ENCODE measurements around the gene HAO2.
"Not testable (repeated sequence)": the region's sequence is repeated elsewhere in the genome, so short reads cannot be mapped to it uniquely, and the experiment has no call there.

HAO2 gene

DNA sequence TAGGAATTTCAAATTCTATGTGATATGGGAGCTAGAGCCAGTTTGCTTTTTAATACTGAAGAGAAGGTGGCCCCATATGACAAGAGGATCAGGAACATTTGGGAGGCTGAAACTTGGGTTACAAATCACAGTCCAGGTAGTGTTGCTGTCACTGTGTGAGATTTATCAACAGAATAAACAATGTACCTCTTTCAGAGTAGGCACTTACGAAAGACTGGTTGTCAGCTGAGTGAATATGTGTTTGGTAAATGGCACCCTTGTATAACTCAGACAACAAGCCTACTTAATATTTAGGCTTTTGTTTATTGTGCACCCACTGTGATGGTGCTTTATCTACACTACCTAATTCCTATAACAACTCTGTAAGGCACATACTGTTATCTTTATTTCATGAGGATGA is 7.4 kb upstream of the HAO2 start:
- no peaks in the 10 kb centered on the region for H3K9me3 Mint-ChIP-seq
- H3K36me3 Mint-ChIP-seq (ENCODE audit: low read depth): no peaks in the 10 kb centered on the region
- H3K27ac Mint-ChIP-seq: no peak overlapping the region
- H3K4me1 Mint-ChIP-seq (ENCODE audit: low read depth): no peaks in the 10 kb centered on the region
- peaks cover 2% of the 10 kb centered on the region for H3K27me3 Mint-ChIP-seq
- H3K4me3 Mint-ChIP-seq: no peak overlapping the region
- intact Hi-C loops (cut with micrococcal nuclease): loop anchor here (10.0 kb wide), 1 partner anchor 1206 kb away; no protein-coding TSS in a partner anchor

DNA sequence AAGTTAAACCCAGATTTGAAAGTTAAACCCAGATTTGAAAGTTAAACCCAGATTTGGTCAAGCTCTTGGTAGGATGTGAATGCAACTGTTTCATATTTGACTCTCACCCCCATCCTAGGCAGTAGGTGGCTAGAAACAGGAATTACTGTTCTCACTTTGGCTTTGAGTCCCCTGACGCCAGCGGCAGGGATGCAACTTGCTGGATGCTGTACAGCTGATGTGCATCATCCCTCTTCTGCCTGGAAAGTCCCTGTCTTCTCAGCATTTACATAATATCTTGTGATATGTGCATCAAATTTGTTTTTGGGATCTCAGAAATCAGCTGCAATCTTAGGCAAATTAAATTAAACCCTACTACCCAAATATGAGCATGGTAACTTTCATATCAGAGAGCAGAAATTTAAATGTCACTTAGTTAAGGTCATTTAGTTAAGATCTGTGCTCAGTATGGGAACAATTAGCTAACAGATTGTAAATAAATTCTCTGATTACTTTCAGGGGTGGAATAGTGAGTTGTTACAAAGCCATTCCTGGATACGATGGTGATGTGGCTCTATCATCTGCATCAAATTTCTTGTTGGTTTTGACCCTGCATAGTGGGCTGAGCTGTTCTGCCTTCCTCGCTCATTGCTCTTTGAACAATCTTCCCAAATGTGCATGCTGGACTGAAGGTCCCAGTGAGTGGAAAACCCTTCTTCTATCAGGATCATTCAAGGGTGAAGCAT is 6.8 kb upstream of the HAO2 start:
- peaks cover 2% of the 10 kb centered on the region for H3K27me3 Mint-ChIP-seq
- no peaks in the 10 kb centered on the region for H3K36me3 Mint-ChIP-seq (ENCODE audit: low read depth)
- H3K9me3 Mint-ChIP-seq: no peaks in the 10 kb centered on the region
- H3K4me1 Mint-ChIP-seq (ENCODE audit: low read depth): no peaks in the 10 kb centered on the region
- intact Hi-C loops (cut with micrococcal nuclease): loop anchor here (10.0 kb wide), 1 partner anchor 1207 kb away; no protein-coding TSS in a partner anchor
- no peak overlapping the region for H3K4me3 Mint-ChIP-seq
- H3K27ac Mint-ChIP-seq: no peak overlapping the region

DNA sequence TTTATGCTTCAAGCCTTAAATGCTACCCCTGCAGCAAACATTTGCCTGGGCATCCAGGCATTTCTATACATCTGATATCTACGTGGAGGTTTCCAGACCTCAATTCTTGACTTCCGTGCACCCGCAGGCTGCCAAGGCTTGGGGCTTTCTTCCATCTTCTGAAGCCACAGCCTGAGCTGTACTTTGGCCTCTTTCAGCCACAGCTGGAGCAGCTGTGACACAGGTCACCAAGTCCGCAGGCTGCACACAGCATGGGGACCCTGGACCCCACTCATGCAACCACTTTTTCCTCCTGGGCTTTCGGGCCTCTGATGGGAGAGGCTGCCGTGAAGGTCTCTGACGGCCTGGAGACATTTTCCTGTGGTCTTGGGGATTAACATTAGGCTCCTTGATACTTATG is 5.4 kb upstream of the HAO2 start:
- intact Hi-C loops (cut with micrococcal nuclease): loop anchor here (10.0 kb wide), 1 partner anchor 1208 kb away; no protein-coding TSS in a partner anchor
- Mint-ChIP-seq H3K4me1 (ENCODE audit: low read depth) (no peaks in the 10 kb centered on the region), H3K9me3 (no peaks in the 10 kb centered on the region), H3K27ac (no peak overlapping the region), H3K36me3 (ENCODE audit: low read depth) (no peaks in the 10 kb centered on the region), H3K27me3 (peaks cover 2% of the 10 kb centered on the region), H3K4me3 (no peak overlapping the region)

DNA sequence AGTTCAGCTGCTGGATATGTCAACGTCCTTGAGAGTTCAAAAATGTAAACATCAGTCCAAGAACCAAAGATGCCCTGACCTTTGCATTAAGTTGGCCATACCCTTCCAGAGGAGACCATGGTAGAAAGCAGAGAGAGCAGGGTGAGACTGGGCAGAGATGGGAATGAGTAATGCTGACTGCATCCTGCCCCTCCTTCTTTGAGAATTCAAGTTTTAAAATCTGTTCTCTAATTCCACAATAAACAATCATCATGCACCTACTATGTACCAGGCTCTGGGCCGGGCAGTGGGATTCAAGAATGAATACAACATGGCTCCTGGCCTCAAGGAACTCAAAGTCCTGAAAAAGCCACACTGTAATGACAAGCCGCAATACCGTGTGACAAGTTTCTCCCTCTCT is 3.9 kb upstream of the HAO2 start:
- Mint-ChIP-seq H3K27ac (no peak overlapping the region), H3K27me3 (peaks cover 2% of the 10 kb centered on the region), H3K4me1 (ENCODE audit: low read depth) (no peaks in the 10 kb centered on the region), H3K4me3 (no peak overlapping the region), H3K36me3 (ENCODE audit: low read depth) (no peaks in the 10 kb centered on the region), H3K9me3 (no peaks in the 10 kb centered on the region)
- intact Hi-C loops (cut with micrococcal nuclease): loop anchor here (10.0 kb wide), 1 partner anchor 1210 kb away; no protein-coding TSS in a partner anchor

DNA sequence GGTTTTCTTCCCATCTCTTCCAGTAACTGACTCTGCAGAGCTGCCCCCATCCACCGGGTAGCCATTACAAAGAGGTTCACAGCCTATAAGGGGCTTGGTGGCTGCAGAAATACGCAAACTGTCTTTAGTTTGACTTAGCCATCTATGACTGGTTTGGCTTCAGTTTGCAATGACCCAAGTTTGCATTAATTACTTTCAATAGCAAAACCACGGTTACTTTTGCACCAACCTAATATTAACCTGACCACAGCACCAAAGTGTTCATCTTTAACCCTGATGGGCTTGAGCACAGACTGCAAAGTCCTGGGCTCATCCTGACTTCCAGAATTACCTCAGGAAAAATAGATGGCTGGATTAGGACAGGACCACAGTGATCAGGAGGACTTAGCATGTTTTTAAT is 2.2 kb upstream of the HAO2 start:
- intact Hi-C loops (cut with micrococcal nuclease): loop anchor here (10.0 kb wide), 1 partner anchor 1212 kb away; no protein-coding TSS in a partner anchor
- H3K9me3 Mint-ChIP-seq: no peaks in the 10 kb centered on the region
- no peak overlapping the region for H3K4me3 Mint-ChIP-seq
- H3K36me3 Mint-ChIP-seq (ENCODE audit: low read depth): no peaks in the 10 kb centered on the region
- H3K27me3 Mint-ChIP-seq: no peaks in the 10 kb centered on the region
- H3K4me1 Mint-ChIP-seq (ENCODE audit: low read depth): no peaks in the 10 kb centered on the region
- no peak overlapping the region for H3K27ac Mint-ChIP-seq

DNA sequence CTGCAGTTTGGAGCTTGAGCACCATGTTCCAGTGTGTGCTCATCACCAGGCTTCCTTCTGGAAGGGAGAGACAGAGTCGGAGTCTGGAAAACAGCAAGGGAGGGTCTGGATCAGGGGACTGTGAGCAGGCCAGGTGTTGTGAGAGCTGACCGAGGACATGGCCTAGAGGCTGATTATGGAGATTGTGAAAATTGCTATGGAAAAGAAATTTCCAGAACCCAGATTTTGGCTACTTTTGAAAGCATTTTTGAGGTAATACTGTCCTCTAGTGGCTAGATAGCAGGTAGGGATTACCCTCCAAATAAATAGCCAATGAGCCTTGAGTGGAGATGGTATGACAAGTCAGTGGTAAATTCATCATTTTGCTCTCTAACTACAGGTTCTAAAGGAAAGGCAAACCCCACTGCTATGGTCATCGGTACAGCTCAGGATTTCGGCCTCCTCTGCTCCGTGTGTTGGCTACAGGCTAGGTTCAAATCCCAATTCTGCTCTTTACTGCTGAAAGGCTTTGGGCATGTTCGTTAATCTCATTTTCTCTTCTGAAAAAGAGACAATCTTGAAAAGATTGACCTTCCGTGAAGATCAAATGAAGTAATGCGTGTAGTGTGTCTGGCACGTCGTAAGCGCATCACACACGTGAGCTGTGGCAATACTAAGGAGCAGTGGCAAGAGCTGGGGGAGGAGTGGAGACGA is 1.0 kb upstream of the HAO2 start:
- Mint-ChIP-seq H3K4me1 (ENCODE audit: low read depth) (no peaks in the 10 kb centered on the region), H3K27ac (no peak overlapping the region)

DNA sequence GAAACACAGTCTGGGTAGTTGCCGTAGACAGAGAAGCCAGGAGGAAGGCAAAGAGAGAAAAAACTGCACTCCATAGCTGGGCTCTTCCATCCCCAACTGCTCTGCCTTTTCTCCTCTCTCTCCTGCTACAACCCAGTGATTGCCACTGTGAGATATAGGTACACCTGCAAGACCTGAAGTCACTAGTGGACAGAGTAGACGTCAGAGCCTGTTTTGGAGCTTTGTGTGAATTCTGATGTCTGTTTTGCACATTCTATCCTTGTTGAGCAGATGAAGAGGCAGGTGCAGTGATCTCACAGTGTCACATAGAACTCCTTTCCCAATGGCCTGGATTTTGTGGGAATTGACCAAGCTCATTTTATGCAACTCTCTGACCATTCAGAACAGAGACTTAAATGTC is 2.2 kb downstream of the HAO2 start:
- intact Hi-C loops (cut with micrococcal nuclease): no loop called here
- no peaks in the 10 kb centered on the region for H3K36me3 Mint-ChIP-seq (ENCODE audit: low read depth)
- no peaks in the 10 kb centered on the region for H3K4me1 Mint-ChIP-seq (ENCODE audit: low read depth)
- H3K9me3 Mint-ChIP-seq: no peaks in the 10 kb centered on the region
- H3K27me3 Mint-ChIP-seq: peaks cover 3% of the 10 kb centered on the region
- no peak overlapping the region for H3K4me3 Mint-ChIP-seq
- H3K27ac Mint-ChIP-seq: no peak overlapping the region

More for the DNA sequence above, 1.0 kb upstream of the HAO2 start:
- intact Hi-C loops (cut with micrococcal nuclease): loop anchor here (1.0 to 10.0 kb wide), 2 partner anchors 92 to 1213 kb away; no protein-coding TSS in a partner anchor
- Mint-ChIP-seq H3K27me3 (no peaks in the 10 kb centered on the region), H3K4me3 (no peak overlapping the region), H3K9me3 (no peaks in the 10 kb centered on the region), H3K36me3 (ENCODE audit: low read depth) (no peaks in the 10 kb centered on the region)

DNA sequence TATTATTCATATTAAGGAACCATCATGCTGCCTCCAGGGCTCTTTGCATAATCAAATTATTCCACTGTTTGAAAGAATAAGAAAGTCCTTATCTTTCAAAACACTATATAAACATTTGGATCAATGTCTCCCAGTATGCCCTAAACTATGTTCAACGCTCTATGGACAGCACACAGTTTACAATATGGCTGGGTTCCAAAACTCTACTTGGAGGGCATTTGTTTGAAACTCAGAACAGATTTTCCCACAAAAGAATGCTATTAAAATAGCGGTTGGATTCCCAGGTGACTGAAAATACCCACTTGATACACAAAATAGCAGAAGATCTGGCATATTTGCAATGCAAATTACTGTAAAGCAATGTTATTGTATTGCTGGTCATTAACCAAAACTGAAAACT is 3.2 kb downstream of the HAO2 start:
- Mint-ChIP-seq H3K4me3 (no peak overlapping the region), H3K4me1 (ENCODE audit: low read depth) (no peaks in the 10 kb centered on the region), H3K36me3 (ENCODE audit: low read depth) (no peaks in the 10 kb centered on the region), H3K27ac (no peak overlapping the region), H3K27me3 (peaks cover 3% of the 10 kb centered on the region), H3K9me3 (no peaks in the 10 kb centered on the region)
- intact Hi-C loops (cut with micrococcal nuclease): no loop called here

DNA sequence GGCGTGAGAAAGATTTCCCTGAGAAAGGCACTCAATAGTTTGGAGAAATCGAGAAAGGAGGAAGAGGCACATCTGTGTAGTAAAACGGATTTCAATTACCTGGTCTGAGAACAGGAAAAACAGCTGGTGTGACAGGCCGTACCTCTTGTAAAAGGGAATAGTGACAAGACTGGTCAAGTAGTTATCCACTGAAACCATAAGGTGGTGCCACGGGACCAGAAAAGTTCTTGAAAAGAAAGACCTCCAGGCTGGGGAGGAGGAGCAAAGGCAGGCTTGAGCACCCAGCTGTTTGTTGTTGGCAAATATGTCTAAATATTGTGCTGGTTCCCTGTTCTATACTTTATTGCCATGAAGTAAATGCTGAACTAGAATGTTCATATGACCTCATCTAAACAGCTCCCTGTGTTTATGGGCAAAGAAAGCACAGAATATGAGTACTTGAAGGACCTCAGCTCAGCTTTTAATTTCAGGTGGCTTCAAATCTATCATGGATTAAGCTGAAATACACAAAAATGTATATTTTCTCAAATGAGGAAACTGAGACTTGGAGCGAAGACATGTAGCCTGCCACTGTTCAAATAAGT is 4.0 kb downstream of the HAO2 start:
- peaks cover 3% of the 10 kb centered on the region for H3K27me3 Mint-ChIP-seq
- no peaks in the 10 kb centered on the region for H3K36me3 Mint-ChIP-seq (ENCODE audit: low read depth)
- intact Hi-C loops (cut with micrococcal nuclease): no loop called here
- H3K4me3 Mint-ChIP-seq: no peak overlapping the region
- H3K27ac Mint-ChIP-seq: no peak overlapping the region
- H3K4me1 Mint-ChIP-seq (ENCODE audit: low read depth): no peaks in the 10 kb centered on the region
- H3K9me3 Mint-ChIP-seq: no peaks in the 10 kb centered on the region

DNA sequence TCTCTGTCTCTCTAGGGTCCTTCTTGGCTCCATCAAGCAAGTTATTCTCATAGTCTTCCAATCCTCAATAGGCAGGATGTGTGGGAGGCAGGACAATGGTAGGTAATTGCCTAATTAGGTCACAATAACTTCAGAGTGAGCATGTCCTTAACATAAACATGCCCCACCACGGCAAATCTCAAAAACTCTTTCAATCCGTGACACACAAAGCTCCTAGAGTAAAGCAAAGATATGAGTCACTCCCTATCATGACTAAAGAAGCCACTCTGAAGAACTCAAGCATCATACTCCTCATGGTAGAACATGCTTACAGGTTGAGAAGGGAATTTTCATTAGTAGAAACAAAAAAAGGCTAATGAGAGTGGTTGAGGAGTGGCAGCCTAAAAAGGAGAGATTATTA is 4.9 kb downstream of the HAO2 start:
- Mint-ChIP-seq H3K4me1 (ENCODE audit: low read depth) (no peaks in the 10 kb centered on the region), H3K9me3 (no peaks in the 10 kb centered on the region), H3K27ac (no peak overlapping the region), H3K36me3 (ENCODE audit: low read depth) (no peaks in the 10 kb centered on the region), H3K4me3 (no peak overlapping the region), H3K27me3 (peaks cover 3% of the 10 kb centered on the region)
- intact Hi-C loops (cut with micrococcal nuclease): no loop called here

DNA sequence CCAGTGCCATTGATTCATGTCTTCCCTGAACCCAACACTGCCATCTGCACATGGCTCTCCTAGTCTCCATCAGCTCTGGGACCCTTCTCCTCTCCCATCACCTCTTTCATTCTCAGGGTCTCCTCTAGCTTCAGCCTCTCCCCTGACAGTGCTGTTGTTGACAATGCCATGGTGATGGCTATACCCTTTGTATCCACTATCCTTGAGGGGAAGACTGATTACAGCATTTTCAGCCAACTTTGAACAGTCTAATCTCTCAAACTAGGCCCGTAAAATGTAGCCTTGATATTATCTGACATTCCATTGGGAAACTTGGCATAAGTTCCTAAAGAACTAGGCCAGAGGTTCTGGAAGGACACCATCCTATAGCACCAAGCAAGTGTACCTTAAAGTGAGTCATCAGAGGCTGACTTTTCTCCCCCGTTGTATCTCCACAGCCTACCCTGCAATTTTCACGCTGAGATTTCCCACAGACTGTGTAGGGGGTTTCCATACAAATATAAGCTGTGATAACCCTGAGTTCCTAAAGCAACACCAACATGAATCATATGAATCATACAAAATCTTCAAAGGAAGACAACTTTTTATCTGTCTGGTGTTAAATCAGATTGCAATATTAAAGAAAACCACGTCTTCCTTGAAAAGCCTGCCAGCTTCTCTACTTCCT is 5.8 kb downstream of the HAO2 start:
- intact Hi-C loops (cut with micrococcal nuclease): no loop called here
- H3K27me3 Mint-ChIP-seq: peaks cover 3% of the 10 kb centered on the region
- no peaks in the 10 kb centered on the region for H3K4me1 Mint-ChIP-seq (ENCODE audit: low read depth)

DNA sequence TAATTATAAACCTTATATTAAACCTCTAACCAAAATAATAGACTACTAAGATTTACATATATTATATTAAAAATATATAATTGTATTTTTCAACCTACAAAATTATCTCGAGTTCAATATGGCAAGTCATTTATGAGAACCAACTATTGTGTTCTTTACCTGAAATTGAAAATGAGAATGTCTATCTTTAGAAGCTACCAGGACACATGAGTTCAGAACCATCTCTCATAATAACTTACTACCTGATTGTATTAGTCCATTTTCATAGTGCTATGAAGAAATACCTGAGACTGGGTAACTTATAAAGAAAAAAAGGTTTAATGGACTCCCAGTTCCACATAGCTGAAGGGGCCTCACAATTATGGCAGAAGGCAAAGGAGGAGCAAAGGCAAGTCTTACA is 6.8 kb downstream of the HAO2 start:
- Mint-ChIP-seq H3K4me1 (ENCODE audit: low read depth) (no peaks in the 10 kb centered on the region), H3K9me3 (no peaks in the 10 kb centered on the region), H3K27me3 (peaks cover 3% of the 10 kb centered on the region), H3K27ac (no peak overlapping the region), H3K4me3 (no peak overlapping the region), H3K36me3 (ENCODE audit: low read depth) (no peaks in the 10 kb centered on the region)
- intact Hi-C loops (cut with micrococcal nuclease): no loop called here

More for the DNA sequence above, 5.8 kb downstream of the HAO2 start:
- no peak overlapping the region for H3K27ac Mint-ChIP-seq
- H3K9me3 Mint-ChIP-seq: no peaks in the 10 kb centered on the region
- H3K4me3 Mint-ChIP-seq: no peak overlapping the region
- H3K36me3 Mint-ChIP-seq (ENCODE audit: low read depth): no peaks in the 10 kb centered on the region

DNA sequence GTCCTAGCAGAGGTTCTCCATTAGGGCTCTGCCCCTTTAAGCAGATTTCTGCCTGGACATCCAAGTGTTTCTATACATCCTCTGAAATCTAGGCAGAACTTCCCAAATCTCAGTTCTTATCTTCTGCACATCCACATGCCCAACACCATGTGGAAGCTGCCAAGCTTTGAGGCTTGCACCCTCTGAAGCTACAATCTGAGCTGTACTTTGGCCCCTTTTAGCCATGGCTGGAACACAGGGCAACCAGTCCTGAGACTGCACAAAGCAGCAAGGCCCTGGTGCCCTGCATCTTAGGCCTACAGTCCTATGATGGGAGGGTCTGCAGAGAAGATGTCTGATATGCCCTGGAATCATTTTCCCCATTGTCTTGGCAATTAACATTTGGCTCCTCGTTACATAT is 8.0 kb downstream of the HAO2 start:
- Mint-ChIP-seq H3K4me3 (no peak overlapping the region), H3K36me3 (ENCODE audit: low read depth) (no peaks in the 10 kb centered on the region), H3K9me3 (no peaks in the 10 kb centered on the region), H3K4me1 (ENCODE audit: low read depth) (no peaks in the 10 kb centered on the region), H3K27ac (no peak overlapping the region), H3K27me3 (peaks cover 3% of the 10 kb centered on the region)
- intact Hi-C loops (cut with micrococcal nuclease): no loop called here

DNA sequence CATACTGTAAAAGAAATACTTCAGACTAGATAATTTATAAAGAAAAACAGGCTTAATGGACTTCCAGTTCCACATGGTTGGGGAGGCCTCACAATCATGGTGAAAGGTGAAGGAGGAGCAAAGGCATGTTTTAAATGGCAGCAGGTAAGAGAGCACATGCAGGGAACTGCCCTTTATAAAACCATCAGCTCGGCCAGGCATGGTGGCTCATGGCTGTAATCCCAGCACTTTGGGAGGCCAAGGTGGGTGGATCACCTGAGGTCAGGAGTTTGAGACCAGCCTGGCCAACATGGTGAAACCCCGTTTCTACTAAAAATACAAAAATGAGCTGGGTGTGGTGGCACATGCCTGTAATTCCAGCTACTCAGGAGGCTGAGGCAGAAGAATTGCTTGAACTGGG is 9.0 kb downstream of the HAO2 start:
- H3K27me3 Mint-ChIP-seq; H3K4me1 Mint-ChIP-seq (ENCODE audit: low read depth); intact Hi-C loops (cut with micrococcal nuclease); H3K4me3 Mint-ChIP-seq; H3K27ac Mint-ChIP-seq; H3K9me3 Mint-ChIP-seq; H3K36me3 Mint-ChIP-seq (ENCODE audit: low read depth): not testable (repeated sequence)
